ENCODE measurements around the gene ARCN1.
"Not testable (repeated sequence)": the region's sequence is repeated elsewhere in the genome, so short reads cannot be mapped to it uniquely, and the experiment has no call there.

Gene ARCN1

GRCh38 chr11:118606157-118606843, 34.1 kb downstream of the ARCN1 start:
- no peak for DNase-seq

GRCh38 chr11:118606844-118607228, 34.6 kb downstream of the ARCN1 start:
- DNase-seq = no peak

DNA sequence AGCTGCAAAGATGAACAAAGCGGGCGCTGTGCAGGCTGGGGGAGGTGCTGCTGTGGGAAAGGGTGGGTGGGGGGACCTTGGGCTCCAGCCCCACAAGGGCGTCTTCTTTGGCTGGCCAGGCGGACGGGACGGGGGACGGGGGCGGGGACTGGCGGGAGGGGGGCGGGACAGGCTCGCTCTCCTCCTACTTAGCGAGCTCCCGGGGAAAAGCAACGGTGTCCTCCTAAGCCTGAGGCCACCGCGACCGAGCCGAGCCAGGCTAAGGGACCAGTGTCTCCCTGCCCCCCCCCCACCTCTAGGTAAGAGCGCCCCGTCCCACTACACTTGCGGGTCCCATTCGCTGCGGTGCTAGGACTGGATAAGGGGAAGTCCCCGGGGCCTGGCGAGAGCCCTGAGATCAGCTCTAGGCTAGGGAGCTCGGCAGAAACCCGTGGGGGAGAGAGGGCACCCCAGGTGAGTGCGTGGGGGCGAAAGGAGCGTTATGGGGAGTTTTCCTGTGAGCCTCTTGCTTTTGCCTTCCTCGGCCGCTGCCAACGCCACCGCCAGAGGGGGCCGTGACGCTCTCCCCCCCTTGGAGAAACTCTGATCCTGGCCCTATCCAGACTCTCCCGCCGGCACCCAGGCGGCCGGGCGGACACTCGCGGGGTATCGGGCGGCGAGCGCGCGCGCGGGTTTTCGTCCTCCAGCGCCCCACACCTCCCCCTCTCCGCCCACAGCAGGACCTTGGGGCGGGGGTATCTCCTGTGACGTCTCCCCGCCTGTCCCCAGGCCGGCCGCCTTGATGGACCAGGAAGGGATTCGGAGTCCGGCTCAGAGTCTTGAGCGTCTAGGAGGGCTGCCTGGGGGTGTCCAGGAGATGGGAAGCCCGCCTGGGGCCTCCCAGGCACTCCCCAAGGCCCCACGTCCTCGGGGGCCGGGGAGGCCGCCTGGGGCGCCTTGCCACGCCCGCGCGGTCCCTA, 35.5 kb downstream of the ARCN1 start, which contains the start of gene PHLDB1:
Gene PHLDB1, plus strand, starts transcription at position 215 of the 959 bp plus-strand sequence. CDS start 6,222 bp downstream, outside the sequence.
- no peak for DNase-seq

GRCh38 chr11:118608360-118609227, 36.4 kb downstream of the ARCN1 start:
- no peak for DNase-seq

- DNase-seq = no peak
Measured at GRCh38 chr11:118609380-118610224, 37.4 kb downstream of the ARCN1 start.

- no peak for DNase-seq
Measured at GRCh38 chr11:118610225-118610772, 38.1 kb downstream of the ARCN1 start.

- peak; percentile 37 for DNase-seq
Measured at GRCh38 chr11:118610773-118611432, 38.7 kb downstream of the ARCN1 start.

GRCh38 chr11:118611433-118611795, 39.2 kb downstream of the ARCN1 start:
- DNase-seq = not testable (repeated sequence)

- no peak for DNase-seq
Measured at GRCh38 chr11:118612378-118612777, 40.2 kb downstream of the ARCN1 start.

- no peak for DNase-seq
Measured at GRCh38 chr11:118614511-118614910, 42.3 kb downstream of the ARCN1 start.

DNA sequence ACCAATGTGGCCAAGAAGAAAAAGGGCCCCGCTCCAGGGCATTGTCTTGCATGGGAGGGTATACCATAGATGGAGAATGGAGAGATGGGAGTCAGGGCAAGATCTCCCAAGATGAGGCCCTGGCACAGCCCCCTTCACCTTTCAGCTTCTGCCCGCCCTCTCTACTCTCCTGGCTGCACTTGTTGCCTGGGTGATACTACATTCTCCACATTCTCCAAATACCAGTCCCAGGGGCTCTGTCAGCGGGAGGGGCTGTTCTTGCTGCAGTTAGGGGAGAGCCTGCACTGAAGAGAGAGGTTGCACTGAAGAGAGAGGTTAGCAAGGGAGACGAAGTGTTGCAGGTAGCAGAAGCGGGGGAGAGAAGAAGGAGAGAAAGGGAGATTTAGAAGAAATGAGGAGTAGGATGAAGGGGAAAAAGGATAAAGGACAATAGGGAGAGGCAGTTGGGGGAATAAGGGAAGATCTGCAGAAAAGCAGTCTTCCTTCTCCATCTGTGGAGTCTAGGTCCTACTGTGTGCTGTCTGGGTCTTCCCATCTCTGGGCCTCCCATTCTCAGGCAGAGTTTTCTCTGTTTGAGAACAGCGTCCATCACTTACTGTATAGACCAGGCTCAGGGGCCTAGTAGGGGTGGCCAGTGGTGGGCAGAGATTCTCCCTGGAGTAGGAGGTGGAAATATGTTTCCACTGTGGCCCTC, 43.2 kb downstream of the ARCN1 start:
- no peak for DNase-seq

- DNase-seq = no peak
Measured at GRCh38 chr11:118615976-118616371, 43.8 kb downstream of the ARCN1 start.

- DNase-seq = no peak
Measured at GRCh38 chr11:118618115-118618990, 46.1 kb downstream of the ARCN1 start.

DNA sequence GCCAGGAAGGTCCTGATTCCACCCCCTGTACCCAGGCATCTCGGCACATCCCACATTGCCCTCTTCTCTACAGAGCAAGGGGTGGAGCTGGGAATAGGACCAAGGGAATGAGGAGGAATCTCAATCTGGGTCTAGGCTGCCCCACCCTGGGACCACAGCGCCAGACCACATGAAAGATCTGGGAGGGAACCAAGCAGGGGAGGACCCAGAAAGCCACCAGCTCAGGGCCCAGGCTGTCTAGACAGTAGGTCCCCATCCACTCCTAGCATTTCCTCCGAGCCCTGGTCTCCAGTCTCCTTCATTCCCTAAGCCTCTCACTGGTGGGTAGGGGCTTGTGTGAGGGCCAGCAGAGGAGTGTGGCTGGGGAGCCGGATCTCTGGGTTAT, 46.8 kb downstream of the ARCN1 start:
- no peak for DNase-seq

DNA sequence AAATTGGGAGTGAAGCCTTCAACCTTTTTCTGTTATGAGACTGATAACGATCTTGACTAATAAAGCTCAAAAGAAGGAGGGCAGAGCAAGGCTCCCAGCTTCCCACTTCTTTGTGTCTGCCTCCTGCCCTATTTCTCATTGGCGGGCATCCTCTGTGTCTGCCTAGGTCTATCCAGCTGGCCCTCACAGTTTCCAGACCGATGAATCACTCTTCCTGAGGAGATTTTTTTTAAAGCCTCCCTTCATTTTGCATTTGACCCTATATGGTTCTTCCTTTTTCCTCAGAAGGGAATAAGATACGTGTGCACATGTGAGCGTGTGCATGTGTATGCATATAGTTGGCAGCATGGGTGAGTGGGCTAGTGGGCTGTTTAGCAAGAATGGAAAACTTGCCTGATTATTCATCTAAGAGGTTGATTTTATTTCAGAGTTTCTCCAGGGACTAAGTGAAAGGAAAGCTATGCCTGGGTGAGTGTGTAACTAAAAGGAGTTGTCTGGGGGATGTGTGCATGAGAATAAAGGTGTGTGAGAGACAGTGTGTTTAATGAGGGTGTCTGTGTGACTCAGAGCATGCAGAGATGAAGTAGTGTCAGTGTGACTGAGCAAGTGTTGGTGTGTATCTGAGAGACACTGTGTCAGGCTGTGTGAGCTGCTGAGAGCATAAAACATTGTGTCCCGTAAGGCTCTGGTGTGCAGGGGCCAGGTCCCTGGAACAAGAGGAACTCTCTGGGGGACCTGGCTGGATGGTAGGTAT, 47.4 kb downstream of the ARCN1 start:
- no peak for DNase-seq

GRCh38 chr11:118620529-118621070, 48.4 kb downstream of the ARCN1 start:
- DNase-seq = no peak

GRCh38 chr11:118621071-118621783, 49.0 kb downstream of the ARCN1 start:
- DNase-seq = peak; percentile 60
